Measurements from ENCODE around the gene MEX3A. TPM values are rescaled to one million over a fixed set of nuclear protein-coding genes. Genes with fewer than 3 reads are reported as not detected.

Gene MEX3A
- total and polyA plus RNA-seq, 4 donors: 0.26 to 8.1 (median 1.1) TPM

DNA sequence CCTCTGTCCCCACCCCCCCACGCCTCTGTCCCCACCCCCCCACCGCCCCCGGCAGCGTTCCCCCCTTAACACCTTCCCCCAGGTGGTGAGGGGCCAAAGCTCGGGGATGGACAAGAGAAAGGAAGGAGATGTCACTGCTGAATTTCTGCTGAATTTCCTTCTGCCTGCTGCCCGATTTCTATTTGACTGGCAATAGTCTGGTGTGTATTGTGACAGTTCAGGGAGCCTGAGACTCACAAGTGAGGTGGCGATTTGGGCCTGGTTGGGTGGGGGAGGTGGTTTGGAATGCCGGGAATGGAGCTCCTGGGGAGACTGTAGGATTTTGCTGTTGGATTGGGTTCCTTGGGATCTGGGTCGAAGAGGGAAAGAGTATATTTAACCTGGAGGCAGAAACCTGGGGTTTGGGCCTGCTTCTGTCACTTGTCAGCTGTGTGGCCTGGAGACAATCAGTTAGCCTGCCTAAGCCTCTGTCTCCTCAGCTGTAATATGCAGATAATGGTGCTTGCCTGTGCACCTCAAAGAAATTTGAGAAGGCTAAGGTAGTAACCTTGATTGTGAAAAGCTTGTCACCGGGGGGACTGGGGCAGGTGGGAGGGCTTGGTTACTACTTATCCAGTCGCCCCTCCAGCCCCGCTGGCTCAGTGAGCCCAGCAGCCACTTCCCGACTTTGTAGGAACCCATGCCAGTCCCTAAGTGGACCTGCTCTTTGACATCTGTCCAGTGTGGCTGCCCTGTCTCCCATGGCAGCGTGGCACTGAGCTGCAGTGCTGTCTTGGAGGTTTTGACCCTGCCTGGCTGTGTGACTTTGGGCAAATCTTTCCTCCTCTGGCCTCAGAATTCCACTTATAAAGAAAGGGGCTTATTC is 24.6 kb upstream of the MEX3A start:
- no peak for ATAC-seq (ENCODE audit: insufficient read depth, low FRiP score)
- peaks cover 14 to 51% (median 34%) of the 10 kb centered on the region in 5 donors for H3K4me1 ChIP-seq (ENCODE audit: control insufficient read depth in 5 of 5, insufficient read depth in 5 of 5, low read length in 5 of 5)
- TF ChIP-seq, protein P1, sequence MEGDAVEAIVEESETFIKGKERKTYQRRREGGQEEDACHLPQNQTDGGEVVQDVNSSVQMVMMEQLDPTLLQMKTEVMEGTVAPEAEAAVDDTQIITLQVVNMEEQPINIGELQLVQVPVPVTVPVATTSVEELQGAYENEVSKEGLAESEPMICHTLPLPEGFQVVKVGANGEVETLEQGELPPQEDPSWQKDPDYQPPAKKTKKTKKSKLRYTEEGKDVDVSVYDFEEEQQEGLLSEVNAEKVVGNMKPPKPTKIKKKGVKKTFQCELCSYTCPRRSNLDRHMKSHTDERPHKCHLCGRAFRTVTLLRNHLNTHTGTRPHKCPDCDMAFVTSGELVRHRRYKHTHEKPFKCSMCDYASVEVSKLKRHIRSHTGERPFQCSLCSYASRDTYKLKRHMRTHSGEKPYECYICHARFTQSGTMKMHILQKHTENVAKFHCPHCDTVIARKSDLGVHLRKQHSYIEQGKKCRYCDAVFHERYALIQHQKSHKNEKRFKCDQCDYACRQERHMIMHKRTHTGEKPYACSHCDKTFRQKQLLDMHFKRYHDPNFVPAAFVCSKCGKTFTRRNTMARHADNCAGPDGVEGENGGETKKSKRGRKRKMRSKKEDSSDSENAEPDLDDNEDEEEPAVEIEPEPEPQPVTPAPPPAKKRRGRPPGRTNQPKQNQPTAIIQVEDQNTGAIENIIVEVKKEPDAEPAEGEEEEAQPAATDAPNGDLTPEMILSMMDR (IDR thresholded peaks at IDR 0.05; ENCODE audit: control extremely low read depth, extremely low read depth): no peak

DNA sequence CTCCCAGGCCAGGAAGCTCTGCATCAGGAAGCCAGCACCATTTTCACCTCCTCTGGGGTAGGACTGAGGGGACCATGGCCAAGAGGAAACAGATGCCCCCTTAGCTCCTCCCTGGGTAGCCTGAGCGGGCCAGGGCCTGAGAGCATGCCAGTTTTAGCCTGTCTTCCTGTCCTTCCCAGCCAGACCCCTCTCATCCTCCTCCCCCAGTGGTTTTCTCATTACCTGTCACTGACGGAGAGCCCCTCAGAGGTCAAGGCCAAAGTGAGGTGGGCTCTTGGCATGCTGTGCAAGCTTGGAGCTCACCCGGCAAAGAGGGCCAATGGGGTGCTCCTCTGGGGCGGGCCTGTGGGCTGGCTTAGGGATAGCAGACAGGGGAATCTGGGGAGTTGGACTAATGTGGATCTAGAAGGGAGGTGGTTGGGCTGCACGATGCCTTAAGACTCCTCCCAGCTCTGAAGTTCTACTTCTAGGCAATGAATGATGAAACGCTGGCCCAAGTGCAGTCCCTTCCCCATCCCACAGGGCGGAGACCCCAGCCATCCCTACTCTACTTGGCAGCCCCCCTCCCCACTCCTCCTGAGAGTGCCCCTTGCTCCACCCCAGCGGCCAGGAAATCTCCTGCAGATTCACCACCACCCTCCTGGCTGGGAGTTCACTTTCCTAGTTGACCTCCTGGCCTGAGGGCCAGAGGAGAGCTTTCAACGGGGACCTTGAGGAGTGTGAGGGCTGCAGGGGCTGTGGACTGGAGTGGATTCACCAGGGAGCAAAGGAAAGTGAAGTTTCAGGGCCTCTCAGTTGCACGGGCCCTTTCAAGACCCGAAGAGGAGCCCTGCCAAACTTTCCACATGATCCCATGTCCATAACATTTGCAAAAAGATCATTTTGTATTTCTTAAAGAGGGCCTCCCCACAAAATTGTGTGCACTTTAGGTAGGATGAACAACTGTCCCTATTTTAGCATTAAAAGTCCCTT is 22.9 kb upstream of the MEX3A start:
- H3K36me3 ChIP-seq (ENCODE audit: control insufficient read depth in 4 of 4, insufficient read depth in 4 of 4, low read length in 4 of 4): no peaks in the 10 kb centered on the region
- TF ChIP-seq, protein P1 (IDR thresholded peaks at IDR 0.05; ENCODE audit: control extremely low read depth, extremely low read depth): no peak
- 52 to 67% methylated on average over 11 of the region's 11 CpGs for WGBS, 2 donors
- ATAC-seq (ENCODE audit: insufficient read depth, low FRiP score): no peak
- H3K4me1 ChIP-seq (ENCODE audit: control insufficient read depth in 5 of 5, insufficient read depth in 5 of 5, low read length in 5 of 5): peaks cover 14 to 61% (median 39%) of the 10 kb centered on the region in 5 donors
- no peak overlapping the region for H3K4me3 ChIP-seq
- peak; percentile 49 to 63 (median 56) for DNase-seq
- H3K9me3 ChIP-seq (ENCODE audit: control insufficient read depth in 4 of 4, insufficient read depth in 3 of 4, low read length in 3 of 4): no peaks in the 10 kb centered on the region
- H3K27ac ChIP-seq (ENCODE audit: low read depth in 1 of 2, low read length in 1 of 2): peak overlapping the region; percentile 89 to 97
- peak overlapping the region; percentile 70 to 86 for H3K9ac ChIP-seq (ENCODE audit: insufficient read depth in 1 of 2, low read length in 2 of 2)
- H3K27me3 ChIP-seq (ENCODE audit: control insufficient read depth in 3 of 3, insufficient read depth in 3 of 3, low read length in 2 of 3): no peaks in the 10 kb centered on the region

More for the DNA sequence above, 24.6 kb upstream of the MEX3A start:
- peak overlapping the region; percentile 87 for H3K27ac ChIP-seq (ENCODE audit: low read depth in 1 of 2, low read length in 1 of 2)
- WGBS, 2 donors: 35 to 52% methylated on average over 14 of the region's 14 CpGs
- DNase-seq: peak in 2 of 3 donors; percentile 53 to 63
- no peaks in the 10 kb centered on the region for H3K9me3 ChIP-seq (ENCODE audit: control insufficient read depth in 4 of 4, insufficient read depth in 3 of 4, low read length in 3 of 4)
- H3K36me3 ChIP-seq (ENCODE audit: control insufficient read depth in 4 of 4, insufficient read depth in 4 of 4, low read length in 4 of 4): no peaks in the 10 kb centered on the region
- no peak overlapping the region for H3K4me3 ChIP-seq
- H3K9ac ChIP-seq (ENCODE audit: insufficient read depth in 1 of 2, low read length in 2 of 2): peak overlapping the region; percentile 57 to 81
- no peaks in the 10 kb centered on the region for H3K27me3 ChIP-seq (ENCODE audit: control insufficient read depth in 3 of 3, insufficient read depth in 3 of 3, low read length in 2 of 3)

- Histone ChIP-seq H3K27ac (ENCODE audit: low read depth in 1 of 2, low read length in 1 of 2) (peak overlapping the region; percentile 36 to 97), H3K4me3 (no peak overlapping the region), H3K9ac (ENCODE audit: insufficient read depth in 1 of 2, low read length in 2 of 2) (peak overlapping the region; percentile 29 to 86), H3K27me3 (ENCODE audit: control insufficient read depth in 3 of 3, insufficient read depth in 3 of 3, low read length in 2 of 3) (no peaks in the 10 kb centered on the region), H3K9me3 (ENCODE audit: control insufficient read depth in 4 of 4, insufficient read depth in 3 of 4, low read length in 3 of 4) (no peaks in the 10 kb centered on the region), H3K36me3 (ENCODE audit: control insufficient read depth in 4 of 4, insufficient read depth in 4 of 4, low read length in 4 of 4) (no peaks in the 10 kb centered on the region), H3K4me1 (ENCODE audit: control insufficient read depth in 5 of 5, insufficient read depth in 5 of 5, low read length in 5 of 5) (peaks cover 14 to 61% (median 39%) of the 10 kb centered on the region in 5 donors)
- WGBS, 2 donors: 32 to 37% methylated on average over 15 of the region's 15 CpGs
- DNase-seq: peak; percentile 94 to 96 (median 95)
- TF ChIP-seq, protein P1 (IDR thresholded peaks at IDR 0.05; ENCODE audit: control extremely low read depth, extremely low read depth): no peak
- ATAC-seq (ENCODE audit: insufficient read depth, low FRiP score): peak; percentile 53
Measured at GRCh38 chr1:156104065-156104810, 22.0 kb upstream of the MEX3A start.
